GM12878 (cell line): ENCODE results near the gene TRPC4. TPM values are rescaled to one million over a fixed set of nuclear protein-coding genes. Genes with fewer than 3 reads are reported as not detected.

Experiments
- ATAC-seq: fragments of 200-7000 bp; cut with Tn5 transposase; 3 replicates; pipeline ENCODE4 v1.9.1; 2020; ENCODE audit warnings: mild to moderate bottlenecking, moderate library complexity
- BruUV-seq: library from RNA; stranded (reverse); fragments of 400-500 nt; replicated peaks from 2 replicates; lab custom pipeline; 2021; lab: Mats Ljungman, UMichigan
- CTCF ChIA-PET: fragments of 300-600 bp; sonication (Branson Sonifier 250); formaldehyde crosslinking; extraction: SDS; loops from one replicate; lab custom pipeline; 2021; ENCODE audit warnings: inconsistent platforms; lab: Yijun Ruan, JAX
- POLR2A ChIA-PET: fragments of 350-600 bp; formaldehyde crosslinking; extraction: SDS; loops from one replicate; lab custom pipeline; 2021; ENCODE audit warnings: inconsistent platforms; lab: Charles Lee
- RAD21 ChIA-PET: fragments of 300-600 bp; sonication (Branson Sonifier 250); formaldehyde crosslinking; loops from one replicate; lab custom pipeline; 2023; ENCODE audit warnings: antibody characterized with exemption; ENCODE audit not compliant: unreplicated experiment; lab: Charles Lee
- SMC1A ChIA-PET: fragments of 300-600 bp; sonication (Branson Sonifier 250); formaldehyde crosslinking; loops from one replicate; lab custom pipeline; 2023; ENCODE audit not compliant: unreplicated experiment, uncharacterized antibody; lab: Charles Lee
- DNase-seq: peaks from one replicate; pipeline ENCODE4 v3.0.0-alpha.2; 2011; ENCODE audit warnings: low read depth, low spot score
- FAIRE-seq: peaks from 3 replicates; lab custom pipeline; 2011; peaks lifted over from hg19 to GRCh38; lab: Jason Lieb, UNC
- H2AFZ ChIP-seq: 2 replicates; pipeline ENCODE4 v1.6.0; 2011; ENCODE audit warnings: low read depth, low read length, control low read depth; ENCODE audit not compliant: control insufficient read depth
- H3K27ac ChIP-seq: 2 replicates; pipeline ENCODE4 v1.5.1; 2011; ENCODE audit warnings: control low read depth; ENCODE audit not compliant: control insufficient read depth, insufficient read depth
- H3K27me3 ChIP-seq, 2 experiments: replicated peaks in 1 of 2; 2 replicates each; pipeline versions ENCODE4 v1.6.0 to v1.6.1; 2011; ENCODE audit warnings: low read length in 1 of 2; ENCODE audit not compliant: control insufficient read depth in 2 of 2, insufficient read depth in 2 of 2
- H3K36me3 ChIP-seq, 2 experiments: 2 replicates each; pipeline ENCODE4 v1.5.1; 2011; ENCODE audit warnings: low read length in 1 of 2; ENCODE audit not compliant: control insufficient read depth in 2 of 2, insufficient read depth in 2 of 2
- H3K4me1 ChIP-seq: 2 replicates; pipeline ENCODE4 v1.6.1; 2011; ENCODE audit warnings: mild to moderate bottlenecking, low read length, moderate library complexity, mixed read lengths; ENCODE audit not compliant: control insufficient read depth, insufficient read depth
- H3K4me2 ChIP-seq: 2 replicates; pipeline ENCODE4 v1.6.0; 2011; ENCODE audit warnings: control low read depth; ENCODE audit not compliant: control insufficient read depth, insufficient read depth
- H3K4me3 ChIP-seq: fragments of 200-600 bp; sonication (generic); 2 replicates; pipeline ENCODE4 v1.5.1; 2016
- H3K79me2 ChIP-seq: 2 replicates; pipeline ENCODE4 v1.6.0; 2011; ENCODE audit warnings: low read length; ENCODE audit not compliant: control insufficient read depth, insufficient read depth
- H3K9ac ChIP-seq: 2 replicates; pipeline ENCODE4 v1.8.0; 2011; ENCODE audit warnings: low read length, control low read depth, mixed read lengths; ENCODE audit not compliant: control insufficient read depth, insufficient read depth
- H3K9me3 ChIP-seq: replicated peaks from 3 replicates; pipeline ENCODE4 v1.5.1; 2011; ENCODE audit warnings: mild to moderate bottlenecking, low read length; ENCODE audit not compliant: control insufficient read depth, insufficient read depth
- H4K20me1 ChIP-seq: 2 replicates; pipeline ENCODE4 v1.6.0; 2011; ENCODE audit not compliant: control insufficient read depth, insufficient read depth
- ATF7 ChIP-seq: fragments of 450-650 bp; IDR thresholded peaks from 2 replicates; pipeline ENCODE4 v1.6.1; 2016; ENCODE audit warnings: low read depth, mild to moderate bottlenecking
- EGR1 ChIP-seq, 2 experiments: IDR thresholded peaks; 1 replicate in 1 of 2; 2 replicates in 1 of 2; pipeline ENCODE4 v1.6.1; 2011 to 2012; ENCODE audit warnings: low read depth in 2 of 2, low read length in 2 of 2, borderline replicate concordance in 1 of 2, mild to moderate bottlenecking in 1 of 2, moderate library complexity in 1 of 2
- EP300 ChIP-seq, 2 experiments: fragments of 150-350 bp in 1 of 2; IDR thresholded peaks; 2 replicates each; pipeline ENCODE4 v1.6.1; 2011 to 2012; ENCODE audit warnings: low read depth in 2 of 2, low read length in 2 of 2, borderline replicate concordance in 1 of 2, improper control_type of control experiment in 1 of 2, inconsistent platforms in 1 of 2; ENCODE audit not compliant: control insufficient read depth in 1 of 2
- FOXK2 ChIP-seq: fragments of 450-650 bp; IDR thresholded peaks from 2 replicates; pipeline ENCODE4 v1.6.1; 2017; ENCODE audit warnings: mild to moderate bottlenecking, moderate library complexity
- HDAC2 ChIP-seq: fragments of 200-600 bp; sonication (generic); IDR thresholded peaks from 2 replicates; pipeline ENCODE4 v1.6.1; 2017
- KLF5 ChIP-seq: fragments of 450-650 bp; IDR thresholded peaks from 2 replicates; pipeline ENCODE4 v1.6.1; 2014; ENCODE audit warnings: mild to moderate bottlenecking; ENCODE audit not compliant: partially characterized antibody
- MTA2 ChIP-seq: fragments of 450-650 bp; IDR thresholded peaks from 2 replicates; pipeline ENCODE4 v1.6.1; 2016; ENCODE audit warnings: low read depth, mild to moderate bottlenecking, moderate library complexity
- MTA3 ChIP-seq: IDR thresholded peaks from 2 replicates; pipeline ENCODE4 v1.6.1; 2012; ENCODE audit warnings: low read length, inconsistent platforms, borderline replicate concordance
- SIN3A ChIP-seq: IDR thresholded peaks from 2 replicates; pipeline ENCODE4 v1.6.1; 2012; ENCODE audit warnings: low read depth, low read length, improper control_type of control experiment
- SMAD1 ChIP-seq: fragments of 450-650 bp; IDR thresholded peaks from 2 replicates; pipeline ENCODE4 v1.6.1; 2018; ENCODE audit warnings: mild to moderate bottlenecking, low read depth; ENCODE audit not compliant: partially characterized antibody
- SP1 ChIP-seq: IDR thresholded peaks from one replicate; pipeline ENCODE4 v1.6.1; 2011; ENCODE audit warnings: low read depth, low read length
- STAT1 ChIP-seq: fragments of 450-650 bp; conservative IDR thresholded peaks from 2 replicates; pipeline ENCODE4 v1.6.1; 2014; ENCODE audit warnings: antibody characterized with exemption, mild to moderate bottlenecking
- STAT3 ChIP-seq: IDR thresholded peaks from 2 replicates; pipeline ENCODE4 v1.6.1; 2011; ENCODE audit warnings: low read depth, low read length, improper control_type of control experiment
- TBL1XR1 ChIP-seq: IDR thresholded peaks from 2 replicates; pipeline ENCODE4 v1.6.1; 2012; ENCODE audit warnings: low read depth, low read length, improper control_type of control experiment
- TCF7 ChIP-seq: IDR thresholded peaks from 2 replicates; pipeline ENCODE4 v1.6.1; 2014; ENCODE audit warnings: antibody characterized with exemption, borderline replicate concordance
- WGBS: methylation state at CpG from one replicate; pipeline ENCODE4 v1.1.6; 2016; ENCODE audit warnings: low lambda C conversion rate; ENCODE audit not compliant: insufficient replicate concordance, insufficient coverage; ENCODE audit errors: missing lambda C conversion rate; 5-methylcytosine and 5-hydroxymethylcytosine counted together
- in situ Hi-C: fragments of 300-500 bp; cut with MboI; formaldehyde crosslinking; loops from 9 replicates; pipeline ENCODE4 v1.14.3; 2018; ENCODE audit warnings: mixed read lengths
- intact Hi-C: fragments of 100-400 bp; cut with micrococcal nuclease; formaldehyde crosslinking; loops from one replicate; pipeline ENCODE4 v1.14.2; 2022; ENCODE audit not compliant: unreplicated experiment
- polyA plus RNA-seq, 11 experiments: library from polyadenylated mRNA; depleted of rRNA in 4 of 11; unstranded in 6 of 11; stranded (reverse) in 5 of 11; fragments of >200 nt; fragmentation: Nextera tagmentation in 4 of 11; fragmentation: Illumina TruSeq in 1 of 11; extraction: Ambion mirVana in 4 of 11; extraction: Trizol in 1 of 11; gene quantifications; 1 replicate in 1 of 11; 2 replicates in 10 of 11; pipeline versions ENCODE4 v1.2.1 to v1.2.3, GENCODE V29; 2011 to 2016; ENCODE audit warnings: inconsistent platforms in 2 of 11, missing spikeins in 2 of 11, low read depth in 1 of 11
- total RNA-seq, 4 experiments: library from RNA; depleted of rRNA in 3 of 4; stranded (reverse); fragments of >200 nt in 3 of 4; fragmentation: Illumina TruSeq in 1 of 4; extraction: Trizol in 1 of 4; gene quantifications; 2 replicates each; pipeline versions ENCODE4 v1.2.1 to v1.2.3, GENCODE V29; 2013 to 2021
- TF ChIP-seq, protein P1 (sequence below): fragments of 450-650 bp; IDR thresholded peaks from 2 replicates; pipeline ENCODE4 v1.6.1; 2018; ENCODE audit warnings: borderline replicate concordance, mild to moderate bottlenecking; ENCODE audit not compliant: partially characterized antibody

TRPC4 gene
- total and polyA plus RNA-seq, 10 of the 15 experiments (the other 5 are each of a cell fraction or from before 2014, with no cell fraction given), result not detected

GRCh38 chr13:37729876-37730275 lies 139.7 kb downstream of the TRPC4 start (continued):
- TF ChIP-seq SIN3A (no peak), MTA3 (no peak), KLF5 (no peak), TBL1XR1 (no peak), ATF7 (no peak), EP300 (IDR thresholded peaks at IDR 0.05; ENCODE audit: borderline replicate concordance in 1 of 2, control insufficient read depth in 1 of 2, low read depth in 2 of 2, low read length in 2 of 2) (no peak), SP1 (no peak), TCF7 (no peak), MTA2 (no peak)
- TF ChIP-seq, all 136 proteins: peak for 0

DNA sequence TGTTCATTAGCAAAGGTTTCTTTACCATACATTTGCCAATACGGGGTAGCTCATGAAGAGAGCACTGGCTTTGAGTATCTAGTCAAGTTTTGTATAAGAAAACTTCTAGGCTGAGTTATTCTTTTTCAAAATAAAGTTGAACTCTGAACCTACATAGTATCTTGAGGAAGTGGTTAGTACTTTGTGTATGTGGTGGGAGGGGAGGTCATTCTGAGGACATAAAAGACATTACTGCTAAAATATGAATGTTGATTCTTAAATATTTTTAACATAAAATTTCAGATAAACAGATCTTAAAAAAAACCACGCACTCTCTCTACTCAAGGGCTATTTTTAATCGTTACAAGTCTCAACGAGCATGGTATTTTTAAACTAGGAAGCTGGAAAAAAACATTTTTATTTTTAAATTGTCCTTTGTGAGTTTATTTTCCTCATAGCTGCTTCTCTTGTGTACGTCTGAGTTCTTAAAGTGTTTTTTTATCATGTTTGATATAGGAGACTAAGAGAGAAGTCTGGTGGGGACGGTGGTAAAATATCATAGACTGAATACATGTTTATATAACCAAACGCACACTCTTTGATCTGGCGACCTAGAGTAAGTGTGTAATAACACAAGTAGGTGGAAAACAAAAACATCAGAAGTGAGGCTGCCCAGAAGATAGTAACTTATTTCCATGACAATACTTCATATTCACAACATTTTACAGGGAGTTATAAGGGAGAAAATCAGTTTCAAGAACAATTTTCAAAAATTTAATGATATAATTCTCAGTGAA lies 153.0 kb downstream of the TRPC4 start:
- ChIA-PET SMC1A (no interaction called here), RAD21 (no interaction called here), CTCF (no interaction called here), POLR2A (no interaction called here)
- H3K27me3 ChIP-seq, result no peaks in the 10 kb centered on the region
- H3K4me1 ChIP-seq, result no peaks in the 10 kb centered on the region
- H3K27ac ChIP-seq, result no peak overlapping the region
- H3K9ac ChIP-seq, result no peak overlapping the region
- ATAC-seq (no peak), FAIRE-seq (no peak), DNase-seq (no peak)
- BruUV-seq, result no TSS peak
- H4K20me1 ChIP-seq, result no peaks in the 10 kb centered on the region
- intact Hi-C loops, result no loop called here
- H3K79me2 ChIP-seq, result no peaks in the 10 kb centered on the region
- no peak overlapping the region for H3K4me3 ChIP-seq
- in situ Hi-C loops, result no loop called here
- H3K4me2 ChIP-seq, result no peak overlapping the region
- 7% methylated on average over 8 of the region's 8 CpGs for WGBS
- TF ChIP-seq FOXK2, result no peak
- TF ChIP-seq EGR1 (IDR thresholded peaks at IDR 0.05; ENCODE audit: borderline replicate concordance in 1 of 2, low read depth in 2 of 2, low read length in 2 of 2), result no peak
- TF ChIP-seq SMAD1, result no peak
- TF ChIP-seq, protein P1, sequence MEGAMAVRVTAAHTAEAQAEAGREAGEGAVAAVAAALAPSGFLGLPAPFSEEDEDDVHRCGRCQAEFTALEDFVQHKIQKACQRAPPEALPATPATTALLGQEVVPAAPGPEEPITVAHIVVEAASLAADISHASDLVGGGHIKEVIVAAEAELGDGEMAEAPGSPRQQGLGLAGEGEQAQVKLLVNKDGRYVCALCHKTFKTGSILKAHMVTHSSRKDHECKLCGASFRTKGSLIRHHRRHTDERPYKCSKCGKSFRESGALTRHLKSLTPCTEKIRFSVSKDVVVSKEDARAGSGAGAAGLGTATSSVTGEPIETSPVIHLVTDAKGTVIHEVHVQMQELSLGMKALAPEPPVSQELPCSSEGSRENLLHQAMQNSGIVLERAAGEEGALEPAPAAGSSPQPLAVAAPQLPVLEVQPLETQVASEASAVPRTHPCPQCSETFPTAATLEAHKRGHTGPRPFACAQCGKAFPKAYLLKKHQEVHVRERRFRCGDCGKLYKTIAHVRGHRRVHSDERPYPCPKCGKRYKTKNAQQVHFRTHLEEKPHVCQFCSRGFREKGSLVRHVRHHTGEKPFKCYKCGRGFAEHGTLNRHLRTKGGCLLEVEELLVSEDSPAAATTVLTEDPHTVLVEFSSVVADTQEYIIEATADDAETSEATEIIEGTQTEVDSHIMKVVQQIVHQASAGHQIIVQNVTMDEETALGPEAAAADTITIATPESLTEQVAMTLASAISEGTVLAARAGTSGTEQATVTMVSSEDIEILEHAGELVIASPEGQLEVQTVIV, result no peak
- no peak for TF ChIP-seq STAT3
- TF ChIP-seq STAT1, result no peak
- TF ChIP-seq HDAC2, result no peak
- H3K36me3 ChIP-seq, result no peaks in the 10 kb centered on the region
- H2AFZ ChIP-seq, result no peak overlapping the region
- no peaks in the 10 kb centered on the region for H3K9me3 ChIP-seq
